CD4-positive, alpha-beta T cell treated with Interleukin-15 for 4 hours (primary cell): ENCODE data around the gene RAB3A.

Experiments used
- DNase-seq: peaks from one replicate; pipeline ENCODE4 v3.0.0-alpha.2; 2020; ENCODE audit warnings: low spot score

RAB3A gene

DNA sequence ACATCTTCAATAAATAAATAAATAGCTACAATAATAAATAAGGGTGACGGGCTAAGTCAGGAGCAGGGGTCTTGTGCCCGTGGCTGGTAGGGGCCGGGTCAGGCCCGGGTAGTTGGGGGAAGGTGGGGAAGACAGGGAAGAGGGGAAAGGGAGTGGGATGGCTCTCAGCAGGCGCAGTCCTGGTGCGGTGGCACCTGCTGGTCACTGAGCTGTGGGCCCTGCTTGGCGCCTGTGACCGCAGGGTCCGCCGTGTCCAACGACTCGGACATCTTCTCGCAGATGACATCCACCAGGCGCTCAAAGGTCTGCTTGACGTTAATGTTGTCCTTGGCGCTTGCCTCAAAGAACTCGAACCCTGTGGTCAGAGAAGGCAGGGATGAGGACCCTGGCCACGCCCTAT, 6.5 kb downstream of the RAB3A start:
- no peak for DNase-seq

DNA sequence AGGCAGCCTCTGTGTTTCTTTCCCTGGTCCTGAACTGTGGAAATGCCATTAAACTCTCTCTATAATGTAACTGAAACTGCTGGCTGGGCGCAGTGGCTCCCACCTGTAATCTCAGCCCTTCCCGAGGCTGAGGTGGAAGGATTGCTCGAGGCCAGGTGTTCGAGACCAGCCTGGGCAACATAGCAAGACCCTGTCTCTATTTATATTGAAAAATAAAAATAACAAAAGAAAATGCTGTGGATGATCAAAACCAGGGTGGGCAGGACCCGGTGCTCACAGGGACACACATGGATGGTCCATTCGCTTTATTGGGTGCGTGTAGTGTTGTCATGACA, 7.4 kb downstream of the RAB3A start:
- DNase-seq = no peak

DNA sequence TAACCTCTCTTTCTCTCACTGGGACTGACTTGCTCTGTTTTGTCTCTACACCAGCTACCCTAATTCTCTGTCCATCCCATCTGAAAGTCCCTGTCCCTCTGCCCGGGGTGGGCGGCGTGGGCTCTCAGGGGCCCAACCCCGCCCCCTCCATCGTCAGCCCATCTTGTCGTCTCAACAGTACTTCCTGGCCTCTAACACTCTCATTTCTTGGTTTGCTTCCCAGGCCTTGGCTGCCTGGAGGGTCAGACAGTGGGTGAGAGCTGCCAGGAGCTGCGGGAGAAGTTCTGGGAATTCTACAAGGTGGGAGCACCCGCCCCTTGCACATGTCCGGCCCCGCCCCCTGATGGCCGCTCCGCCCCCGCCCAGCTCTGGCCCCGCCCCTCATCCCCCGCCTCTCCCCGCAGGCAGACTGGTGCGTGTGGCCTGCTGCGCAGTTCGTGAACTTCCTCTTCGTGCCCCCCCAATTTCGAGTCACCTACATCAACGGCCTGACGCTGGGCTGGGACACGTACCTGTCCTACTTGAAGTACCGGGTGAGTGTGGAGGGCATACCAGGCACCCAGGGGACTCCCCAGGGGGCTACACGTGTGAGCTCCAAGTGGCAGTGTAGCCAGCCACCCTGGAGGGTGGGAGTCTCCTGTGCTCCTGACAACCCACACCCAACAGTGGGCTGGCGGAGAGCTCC, 9.1 kb downstream of the RAB3A start:
- peak; percentile 8 for DNase-seq

DNA sequence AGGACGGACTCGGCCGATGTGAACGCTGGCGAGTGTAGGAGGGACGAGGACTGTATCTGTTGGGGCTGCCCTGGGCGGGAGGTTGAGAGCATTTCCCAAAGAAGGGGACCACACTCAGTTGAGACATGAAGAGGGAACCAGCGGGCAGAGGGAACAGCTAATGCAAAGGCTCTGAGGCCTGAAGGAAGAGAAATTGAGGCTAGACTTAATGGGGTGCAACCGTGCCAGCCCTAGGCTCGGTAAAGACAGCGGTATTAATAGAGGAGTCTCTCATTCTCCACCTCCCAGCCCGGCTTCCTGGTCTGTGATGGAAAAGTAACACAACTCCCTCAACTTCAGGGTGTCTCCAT, 9.7 kb downstream of the RAB3A start:
- no peak for DNase-seq

DNA sequence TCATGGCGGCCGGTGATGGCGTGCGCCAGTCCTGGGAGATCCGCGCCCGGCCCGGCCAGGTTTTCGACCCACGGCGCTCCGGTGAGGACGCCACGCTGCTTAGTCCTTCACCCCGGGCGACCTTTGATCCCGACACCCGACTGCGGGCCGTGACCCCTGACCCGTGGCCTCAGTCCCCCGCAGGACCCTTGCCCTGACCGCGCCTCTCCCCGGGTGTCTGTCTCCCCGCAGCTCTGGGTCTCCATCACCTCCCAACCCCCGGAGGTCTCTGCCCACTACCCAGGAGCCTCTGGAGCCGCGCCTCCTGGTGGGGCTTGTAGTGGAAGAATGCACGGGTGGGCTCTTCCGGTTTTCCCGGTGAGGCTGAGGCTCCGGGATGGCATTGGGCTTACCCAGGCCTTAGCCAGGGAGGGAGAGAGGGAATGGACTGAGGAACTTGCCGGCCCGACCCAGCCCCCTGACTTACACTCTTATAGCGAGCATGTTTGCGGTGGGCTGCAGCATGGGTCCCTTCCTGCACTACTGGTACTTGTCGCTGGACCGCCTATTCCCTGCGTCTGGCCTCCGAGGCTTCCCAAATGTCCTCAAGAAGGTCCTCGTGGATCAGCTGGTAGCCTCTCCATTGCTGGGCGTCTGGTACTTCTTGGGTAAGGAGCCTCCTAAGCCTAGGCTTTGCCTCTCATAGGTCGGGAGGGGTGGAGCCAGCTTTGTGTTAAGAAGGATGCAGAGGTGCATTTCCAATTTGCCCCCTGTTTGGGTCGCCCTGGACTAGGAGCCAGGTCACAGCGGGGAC, 10.3 kb downstream of the RAB3A start:
- no peak for DNase-seq

DNA sequence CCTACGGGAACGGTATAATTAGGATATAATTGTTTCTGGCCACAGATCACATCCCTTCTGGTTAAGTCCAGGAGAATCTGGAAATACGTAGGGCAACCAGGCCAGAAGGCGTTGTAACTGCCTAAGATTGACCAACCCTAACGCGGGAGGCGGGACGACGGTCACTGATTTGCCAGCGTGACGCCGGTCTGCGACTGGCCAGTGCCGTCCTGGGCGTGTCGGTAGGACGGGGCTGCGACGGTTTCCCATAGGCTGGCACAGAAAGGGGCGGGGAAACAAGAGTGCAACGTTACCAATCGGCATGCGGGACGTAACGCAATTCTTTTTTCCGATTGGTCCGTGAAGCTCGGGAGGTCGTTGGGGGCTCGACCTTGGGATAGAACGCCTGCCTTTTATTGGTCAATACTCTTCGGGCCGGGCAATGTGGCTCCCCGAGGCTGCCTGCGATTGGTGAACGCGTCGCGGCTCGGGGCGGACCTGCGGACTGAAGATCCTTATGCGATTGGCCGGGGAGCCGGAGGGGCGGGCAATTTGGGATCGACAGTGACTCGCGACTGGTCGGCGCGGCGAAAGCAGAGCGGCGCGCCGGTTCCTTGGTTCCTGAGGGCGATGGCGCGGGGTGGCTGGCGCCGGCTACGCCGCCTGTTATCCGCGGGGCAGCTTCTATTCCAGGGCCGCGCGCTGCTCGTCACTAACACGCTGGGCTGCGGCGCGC, 11.0 kb downstream of the RAB3A start, which contains the start of gene MPV17L2:
Gene MPV17L2, plus strand, starts transcription at position 546 of the 715 bp plus-strand sequence. Its CDS starts 64 bp downstream, at position 610.
- DNase-seq = peak; percentile 100

DNA sequence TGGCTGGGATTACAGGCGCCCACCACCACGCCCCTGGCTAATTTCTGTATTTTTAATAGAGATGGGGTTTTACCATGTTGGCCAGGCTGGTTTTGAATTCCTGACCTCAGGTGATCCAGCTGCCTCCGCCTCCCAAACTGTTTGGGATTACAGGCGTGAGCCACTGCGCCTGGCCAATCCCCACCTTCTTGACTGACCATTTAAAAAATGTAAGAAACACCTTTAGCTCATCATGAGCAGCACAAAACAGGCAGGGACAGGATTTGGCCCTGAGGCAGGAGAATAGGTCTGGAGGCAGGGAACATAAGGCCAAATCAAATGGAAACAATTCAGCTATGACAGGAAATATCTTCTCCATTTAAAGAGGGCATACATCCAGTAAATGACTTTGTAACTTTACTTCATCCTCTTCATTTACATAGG, 12.2 kb downstream of the RAB3A start:
- no peak for DNase-seq

DNA sequence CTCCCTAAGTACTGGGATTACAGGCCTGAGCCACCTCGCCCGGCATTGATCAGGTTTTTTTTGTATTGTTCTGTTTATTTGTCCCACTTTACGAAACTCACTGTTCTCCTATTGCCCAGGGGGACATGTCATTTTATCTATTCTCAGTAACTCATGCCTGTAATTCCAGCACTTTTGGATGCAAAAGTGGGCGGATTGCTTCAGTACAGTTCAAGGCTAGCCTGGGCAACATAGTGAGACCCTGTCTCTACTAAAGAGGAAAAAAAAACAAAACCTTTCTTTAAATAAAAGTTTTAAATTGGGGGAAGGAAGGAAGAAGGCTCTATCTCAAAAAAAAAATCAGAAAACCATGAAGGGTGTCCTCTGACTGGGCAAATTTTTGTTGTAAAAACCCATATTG, 13.6 kb downstream of the RAB3A start:
- no peak for DNase-seq

DNA sequence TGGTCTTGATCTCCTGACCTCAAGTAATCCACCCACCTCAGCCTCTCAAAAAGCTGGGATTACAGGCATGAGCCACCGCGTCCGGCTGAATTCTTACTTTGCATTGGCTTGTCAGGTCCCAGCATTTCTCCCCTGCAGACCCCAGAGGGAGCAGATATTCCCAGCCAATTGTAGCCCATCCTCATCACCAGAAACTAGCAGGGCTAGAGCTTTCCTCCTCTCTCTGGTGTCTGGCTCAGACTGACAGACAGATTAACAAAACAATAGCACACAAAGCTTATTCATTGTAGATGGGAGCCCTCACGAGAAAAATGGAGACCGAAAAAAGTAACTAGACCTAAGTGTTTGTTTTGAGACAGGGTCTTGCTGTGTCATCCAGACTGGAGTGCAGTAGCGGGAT, 18.3 kb downstream of the RAB3A start:
- DNase-seq = no peak

DNA sequence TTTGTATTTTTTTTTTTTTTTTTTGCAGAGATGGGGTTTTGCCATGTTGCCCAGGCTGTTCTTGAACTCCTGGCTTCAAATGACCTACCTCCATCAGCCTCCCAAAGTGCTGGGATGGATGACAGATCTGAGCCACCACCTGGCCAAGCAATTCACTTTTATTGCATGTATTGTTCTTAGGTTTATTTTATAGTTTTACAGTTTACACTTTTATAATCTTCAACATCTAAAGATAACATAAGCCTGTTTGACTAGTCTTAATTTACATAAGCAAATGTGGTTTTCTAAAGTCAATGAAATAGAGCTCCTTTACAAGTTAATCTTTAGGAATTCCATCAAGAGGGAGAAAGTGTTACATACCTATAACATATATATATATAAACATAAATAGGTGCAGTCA, 20.3 kb downstream of the RAB3A start:
- no peak for DNase-seq

DNA sequence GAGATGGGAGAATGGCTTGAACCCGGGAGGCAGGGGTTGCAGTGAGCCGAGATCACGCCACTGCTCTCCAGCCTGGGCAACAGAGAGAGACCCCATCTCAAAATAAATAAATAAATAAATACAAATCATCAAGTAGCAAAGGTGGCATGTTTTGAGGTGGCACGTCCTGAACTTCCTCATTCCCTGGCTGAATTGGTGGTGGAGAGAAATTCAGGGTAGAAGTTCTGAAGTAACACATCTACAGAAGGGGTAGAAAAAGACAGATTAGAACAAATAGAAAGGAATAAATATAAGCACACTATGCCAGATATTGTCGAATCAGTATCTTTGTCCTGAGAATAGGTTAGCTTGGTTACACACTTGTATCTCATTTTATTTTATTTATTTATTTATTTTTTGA, 23.9 kb downstream of the RAB3A start:
- no peak for DNase-seq

DNA sequence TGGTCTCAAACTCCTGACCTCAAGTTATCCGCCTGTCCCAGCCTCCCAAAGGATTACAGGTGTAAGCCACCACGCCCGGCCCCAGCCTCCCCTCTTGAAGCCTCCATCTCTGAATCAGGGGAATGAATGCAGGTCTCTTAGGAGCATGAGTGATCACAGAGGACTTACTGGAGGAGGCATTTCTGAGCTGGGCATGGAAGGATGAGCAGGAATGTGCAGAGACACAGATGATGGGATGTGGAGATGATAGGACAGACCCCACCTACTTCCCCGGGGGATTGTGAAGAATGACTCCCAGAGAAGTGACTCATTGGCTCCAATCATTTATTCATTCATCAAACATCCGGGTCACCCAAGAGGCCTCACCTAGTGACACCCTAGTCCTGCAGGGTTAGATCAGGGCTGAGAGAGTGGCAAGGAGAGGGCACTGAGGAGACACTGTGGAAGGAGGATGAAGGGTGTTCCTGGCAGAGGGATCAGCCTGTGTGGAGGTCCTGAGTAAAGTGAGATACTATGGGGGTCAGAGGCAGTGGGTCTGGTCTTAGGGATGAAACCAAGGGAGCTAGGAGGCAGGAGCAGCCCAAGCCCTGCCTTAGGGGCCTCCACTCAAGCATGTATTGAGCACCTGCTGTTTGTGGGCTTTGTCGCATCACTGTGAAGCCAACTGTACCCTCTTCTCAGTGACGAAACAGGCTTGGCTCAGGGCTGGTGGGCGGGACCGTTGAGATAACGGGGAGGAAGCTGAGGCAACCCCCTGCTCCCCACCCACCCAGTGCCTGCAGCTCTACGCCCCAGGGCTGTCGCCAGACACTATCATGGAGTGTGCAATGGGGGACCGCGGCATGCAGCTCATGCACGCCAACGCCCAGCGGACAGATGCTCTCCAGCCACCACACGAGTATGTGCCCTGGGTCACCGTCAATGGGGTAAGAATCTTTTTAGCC, 27.2 kb downstream of the RAB3A start:
- no peak for DNase-seq

DNA sequence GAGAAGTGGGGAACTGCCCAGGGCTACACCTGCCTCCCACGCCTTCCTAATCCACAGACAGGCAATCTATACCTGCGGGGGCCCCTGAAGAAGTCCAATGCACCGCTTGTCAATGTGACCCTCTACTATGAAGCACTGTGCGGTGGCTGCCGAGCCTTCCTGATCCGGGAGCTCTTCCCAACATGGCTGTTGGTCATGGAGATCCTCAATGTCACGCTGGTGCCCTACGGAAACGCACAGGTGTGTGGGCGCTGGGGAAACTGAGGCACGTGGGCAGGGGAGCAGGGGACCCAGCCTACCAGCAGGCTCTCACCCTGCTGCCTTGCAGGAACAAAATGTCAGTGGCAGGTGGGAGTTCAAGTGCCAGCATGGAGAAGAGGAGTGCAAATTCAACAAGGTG, 28.9 kb downstream of the RAB3A start:
- no peak for DNase-seq

DNA sequence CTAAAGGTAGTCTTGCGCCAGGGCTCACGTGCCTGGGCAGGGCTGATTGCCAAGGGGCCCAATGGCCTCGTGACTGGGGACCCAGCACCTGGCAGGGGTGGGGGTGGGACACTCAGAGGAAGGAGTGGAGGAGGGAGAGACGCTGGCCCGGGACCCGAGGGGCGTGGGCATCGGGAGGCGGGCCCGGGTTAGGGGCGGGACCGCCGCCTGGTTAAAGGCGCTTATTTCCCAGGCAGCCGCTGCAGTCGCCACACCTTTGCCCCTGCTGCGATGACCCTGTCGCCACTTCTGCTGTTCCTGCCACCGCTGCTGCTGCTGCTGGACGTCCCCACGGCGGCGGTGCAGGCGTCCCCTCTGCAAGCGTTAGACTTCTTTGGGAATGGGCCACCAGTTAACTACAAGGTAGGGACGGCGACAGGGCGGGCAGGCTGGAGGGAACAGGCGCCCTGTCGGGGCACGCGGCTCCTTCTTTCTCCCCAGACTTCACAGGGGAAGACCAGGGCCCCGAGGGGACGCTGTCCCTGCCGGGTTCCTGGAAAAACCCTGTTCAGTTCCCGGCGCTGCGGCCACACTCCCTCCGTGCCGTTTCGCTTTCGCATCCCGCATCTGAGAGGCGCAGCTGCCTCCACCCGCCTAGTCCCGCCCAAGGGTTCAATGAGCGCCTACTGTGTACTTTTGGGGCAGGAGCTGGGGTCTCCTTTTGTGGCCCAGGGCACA, 30.1 kb downstream of the RAB3A start, which contains the start of gene IFI30:
Gene IFI30, plus strand, starts transcription at position 242 of the 717 bp plus-strand sequence. Its CDS starts 29 bp downstream, at position 271.
- DNase-seq = peak; percentile 53

DNA sequence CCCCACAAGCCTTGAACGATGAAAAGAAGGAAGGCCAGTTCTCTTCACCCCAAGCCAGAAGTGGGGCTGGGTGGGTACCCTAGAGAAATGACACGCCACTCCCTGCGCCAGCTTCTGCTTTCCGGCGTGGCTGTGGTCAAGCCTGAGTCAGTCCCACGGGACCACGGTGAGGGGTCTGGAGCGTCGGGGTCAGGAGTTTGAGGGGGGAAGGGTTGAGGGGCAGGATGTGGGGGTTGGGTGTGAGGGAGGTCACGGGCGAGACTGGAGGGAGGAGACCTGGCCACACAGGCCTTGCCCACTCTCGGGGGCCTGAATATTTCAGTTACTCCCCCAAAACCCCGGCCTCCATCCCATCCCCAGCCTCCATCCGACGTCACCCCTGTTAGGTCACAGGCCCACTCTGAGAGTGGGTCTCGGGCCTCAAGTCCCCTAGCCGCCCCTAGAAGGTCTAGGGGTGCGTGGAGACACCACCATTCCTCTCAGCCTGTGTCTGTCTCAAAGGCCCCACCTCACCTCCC, 30.7 kb downstream of the RAB3A start:
- DNase-seq = no peak

DNA sequence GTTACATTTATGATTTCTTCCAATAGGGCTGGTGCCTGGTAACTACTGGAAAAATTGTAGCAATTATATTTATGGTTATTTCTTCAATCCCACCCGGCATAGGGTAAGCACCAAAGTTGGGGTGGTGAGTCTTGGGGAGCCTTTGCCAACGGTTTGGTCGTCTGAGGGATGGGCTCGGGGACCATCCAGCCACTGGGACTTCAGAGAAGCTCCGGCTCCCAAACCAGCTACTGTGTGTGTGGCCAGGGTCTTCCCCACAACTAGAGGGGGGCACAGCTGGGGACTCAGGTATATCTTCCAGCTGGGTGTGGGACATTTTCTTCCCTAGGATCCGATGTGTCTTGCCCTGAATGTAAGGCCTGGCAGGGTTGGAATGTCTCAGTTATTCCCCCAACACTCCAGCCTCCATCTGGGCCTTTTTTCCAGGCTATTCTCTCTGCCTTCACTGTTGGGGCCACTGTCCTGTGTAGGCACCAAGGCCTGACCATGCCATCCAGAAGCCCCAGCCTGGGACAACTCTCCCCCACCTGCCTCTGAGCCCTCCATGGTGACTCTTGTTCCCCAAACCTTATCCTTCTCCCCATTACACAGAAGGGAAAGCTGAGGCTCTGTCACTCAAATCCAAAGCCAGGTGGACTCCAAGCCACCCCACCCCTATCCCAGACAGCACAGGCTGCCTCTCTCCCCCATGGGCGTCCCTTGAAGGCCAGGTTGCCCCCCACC, 31.4 kb downstream of the RAB3A start:
- no peak for DNase-seq

DNA sequence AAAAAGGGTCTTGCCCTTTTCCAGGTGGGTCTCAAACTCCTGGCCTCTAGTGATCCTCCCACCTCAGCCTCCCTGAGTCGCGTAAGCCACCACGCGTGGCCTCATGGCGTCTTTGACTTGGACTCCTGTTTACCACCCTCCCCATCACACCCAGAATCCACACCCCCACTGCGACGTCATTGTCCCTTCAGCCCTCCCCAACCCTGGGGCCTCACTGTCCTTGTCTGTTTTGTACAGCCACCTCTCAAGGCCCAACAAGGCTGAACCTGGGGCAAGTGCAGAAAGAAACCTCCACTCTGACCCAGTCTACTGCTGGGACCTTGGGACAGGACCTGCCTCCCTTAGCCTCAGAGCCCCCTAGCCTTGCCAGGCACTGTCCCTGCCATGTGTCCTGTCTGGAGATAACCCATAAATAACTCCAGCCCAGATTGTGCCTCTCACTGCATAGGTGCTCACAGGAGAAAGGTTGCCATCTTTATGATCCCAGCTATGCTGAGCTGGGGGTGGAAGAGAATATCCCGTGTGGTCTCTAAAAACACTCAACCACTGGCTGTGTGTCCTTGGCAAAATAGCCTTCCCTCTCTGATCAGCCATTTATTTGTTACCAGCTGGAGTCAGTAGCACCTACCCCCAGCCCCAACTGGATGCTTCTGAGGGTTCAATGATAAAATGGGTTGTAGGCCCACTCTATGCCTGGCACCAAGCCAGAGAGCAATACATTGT, 32.1 kb downstream of the RAB3A start:
- DNase-seq = no peak

DNA sequence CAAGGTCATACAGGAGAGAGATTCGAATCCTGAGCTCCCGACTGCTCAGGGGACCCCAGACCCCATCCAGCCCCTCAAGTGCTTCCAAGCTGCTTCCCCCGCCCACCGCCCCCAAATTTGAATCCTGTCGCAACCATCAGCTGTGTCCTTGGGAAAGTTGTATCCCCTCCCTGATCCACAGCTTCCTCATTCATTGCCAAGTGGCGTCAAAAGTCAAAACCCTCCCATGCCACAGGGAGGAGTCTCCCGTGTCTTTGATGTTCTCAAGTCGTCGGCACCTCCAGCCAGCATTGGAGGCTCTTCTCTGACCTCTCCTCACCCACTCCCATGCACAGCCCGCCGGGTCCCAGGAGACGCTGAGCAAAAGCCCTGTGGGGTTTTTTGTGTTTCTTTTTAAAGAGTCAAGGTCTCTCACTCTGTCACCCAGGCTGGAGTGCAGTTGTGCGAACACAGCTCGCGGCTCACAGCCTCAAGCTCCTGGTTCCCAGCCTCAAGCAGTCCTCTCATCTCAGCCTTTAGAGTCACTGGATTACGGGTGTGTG, 33.1 kb downstream of the RAB3A start:
- DNase-seq = no peak

DNA sequence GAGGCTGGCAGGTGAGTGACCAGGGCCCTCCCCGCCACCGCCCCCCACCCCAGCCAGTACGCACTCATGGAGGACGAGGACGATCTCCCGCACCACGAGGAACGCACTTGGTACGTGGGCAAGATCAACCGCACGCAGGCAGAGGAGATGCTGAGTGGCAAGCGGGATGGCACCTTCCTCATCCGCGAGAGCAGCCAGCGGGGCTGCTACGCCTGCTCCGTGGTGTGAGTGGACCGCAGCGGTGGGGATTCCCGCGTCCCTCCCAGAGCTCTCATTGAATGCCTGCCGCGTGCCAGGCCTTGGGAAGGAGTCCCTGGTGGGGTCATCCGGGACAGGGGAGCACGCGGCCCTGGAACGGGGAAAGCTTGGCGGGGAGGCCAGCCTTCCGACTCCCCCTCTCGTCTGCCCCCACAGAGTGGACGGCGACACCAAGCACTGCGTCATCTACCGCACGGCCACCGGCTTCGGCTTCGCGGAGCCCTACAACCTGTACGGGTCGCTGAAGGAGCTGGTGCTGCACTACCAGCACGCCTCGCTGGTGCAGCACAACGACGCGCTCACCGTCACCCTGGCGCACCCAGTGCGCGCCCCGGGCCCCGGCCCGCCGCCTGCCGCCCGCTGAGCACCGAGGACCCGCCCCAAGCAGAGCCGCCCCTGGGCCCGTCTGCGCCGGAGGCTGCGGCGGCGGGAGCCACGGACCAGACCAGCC, 35.0 kb downstream of the RAB3A start:
- DNase-seq = no peak
